IMR-90 (cell line): ENCODE results near the gene ANKRD63.

Experiments used
- BHLHE40 ChIP-seq: fragments of 150-350 bp; IDR thresholded peaks from 2 replicates; pipeline ENCODE4 v1.6.1; 2016; ENCODE audit warnings: mild to moderate bottlenecking, low read depth, low read length
- CEBPB ChIP-seq: IDR thresholded peaks from 2 replicates; pipeline ENCODE4 v1.6.1; 2012; ENCODE audit warnings: low read depth, low read length, improper control_type of control experiment
- CHD1 ChIP-seq: IDR thresholded peaks from 2 replicates; pipeline ENCODE4 v1.6.1; 2012; ENCODE audit warnings: low read depth, low read length, improper control_type of control experiment
- FOS ChIP-seq: fragments of 150-350 bp; IDR thresholded peaks from 2 replicates; pipeline ENCODE4 v1.6.1; 2016; ENCODE audit warnings: low read depth, low read length
- MAFK ChIP-seq: IDR thresholded peaks from 2 replicates; pipeline ENCODE4 v1.6.1; 2012; ENCODE audit warnings: low read depth, low read length, improper control_type of control experiment
- MXI1 ChIP-seq: IDR thresholded peaks from 2 replicates; pipeline ENCODE4 v1.6.1; 2012; ENCODE audit warnings: low read depth, mild to moderate bottlenecking, low read length, moderate library complexity, borderline replicate concordance
- NFE2L2 ChIP-seq: fragments of 150-350 bp; IDR thresholded peaks from 2 replicates; pipeline ENCODE4 v1.6.1; 2016; ENCODE audit warnings: low read depth, mild to moderate bottlenecking, low read length
- POLR2A ChIP-seq: IDR thresholded peaks from 2 replicates; pipeline ENCODE4 v1.6.1; 2012; ENCODE audit warnings: mild to moderate bottlenecking, low read depth, low read length
- RAD21 ChIP-seq: IDR thresholded peaks from 2 replicates; pipeline ENCODE4 v1.6.1; 2012; ENCODE audit warnings: low read length, improper control_type of control experiment
- RCOR1 ChIP-seq: IDR thresholded peaks from 2 replicates; pipeline ENCODE4 v1.6.1; 2012; ENCODE audit warnings: mild to moderate bottlenecking, low read length, improper control_type of control experiment; ENCODE audit not compliant: insufficient replicate concordance
- RFX5 ChIP-seq: IDR thresholded peaks from 2 replicates; pipeline ENCODE4 v1.8.0; 2012; ENCODE audit warnings: low read depth, mild to moderate bottlenecking, low read length, moderate library complexity
- SMC3 ChIP-seq: fragments of 150-350 bp; IDR thresholded peaks from 2 replicates; pipeline ENCODE4 v1.6.1; 2016; ENCODE audit warnings: low read depth, mild to moderate bottlenecking, antibody characterized with exemption, low read length, moderate library complexity
- USF2 ChIP-seq: fragments of 150-350 bp; IDR thresholded peaks from 2 replicates; pipeline ENCODE4 v1.6.1; 2017; ENCODE audit warnings: mild to moderate bottlenecking, antibody characterized with exemption, low read length, low read depth
- TF ChIP-seq, protein P1 (sequence below): conservative IDR thresholded peaks from 2 replicates; pipeline ENCODE4 v1.5.1; 2012; ENCODE audit warnings: mild to moderate bottlenecking, low read depth, low read length, improper control_type of control experiment

DNA sequence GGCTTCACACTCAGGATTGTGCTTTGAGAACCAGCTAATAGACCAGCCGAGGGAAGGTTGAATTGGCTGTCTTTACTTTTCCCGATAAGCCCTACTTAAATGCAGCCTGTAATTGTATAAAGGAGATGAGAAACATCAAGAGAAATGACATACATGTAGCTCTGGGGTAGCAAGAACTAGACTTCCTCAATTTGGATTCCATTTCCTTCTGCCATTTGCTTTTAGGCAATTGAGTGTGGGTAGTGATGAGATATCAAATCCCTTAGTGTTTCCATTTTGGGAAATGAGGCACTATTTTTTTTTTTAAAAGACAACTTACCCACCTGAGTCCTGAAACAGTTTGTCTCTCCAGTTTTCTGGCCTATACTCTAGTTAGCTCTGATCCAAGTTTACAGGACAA, 42.8 kb upstream of the ANKRD63 start:
- TF ChIP-seq, protein P1, sequence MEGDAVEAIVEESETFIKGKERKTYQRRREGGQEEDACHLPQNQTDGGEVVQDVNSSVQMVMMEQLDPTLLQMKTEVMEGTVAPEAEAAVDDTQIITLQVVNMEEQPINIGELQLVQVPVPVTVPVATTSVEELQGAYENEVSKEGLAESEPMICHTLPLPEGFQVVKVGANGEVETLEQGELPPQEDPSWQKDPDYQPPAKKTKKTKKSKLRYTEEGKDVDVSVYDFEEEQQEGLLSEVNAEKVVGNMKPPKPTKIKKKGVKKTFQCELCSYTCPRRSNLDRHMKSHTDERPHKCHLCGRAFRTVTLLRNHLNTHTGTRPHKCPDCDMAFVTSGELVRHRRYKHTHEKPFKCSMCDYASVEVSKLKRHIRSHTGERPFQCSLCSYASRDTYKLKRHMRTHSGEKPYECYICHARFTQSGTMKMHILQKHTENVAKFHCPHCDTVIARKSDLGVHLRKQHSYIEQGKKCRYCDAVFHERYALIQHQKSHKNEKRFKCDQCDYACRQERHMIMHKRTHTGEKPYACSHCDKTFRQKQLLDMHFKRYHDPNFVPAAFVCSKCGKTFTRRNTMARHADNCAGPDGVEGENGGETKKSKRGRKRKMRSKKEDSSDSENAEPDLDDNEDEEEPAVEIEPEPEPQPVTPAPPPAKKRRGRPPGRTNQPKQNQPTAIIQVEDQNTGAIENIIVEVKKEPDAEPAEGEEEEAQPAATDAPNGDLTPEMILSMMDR: no peak
- no peak for TF ChIP-seq RCOR1
- no peak for TF ChIP-seq POLR2A
- TF ChIP-seq CEBPB: no peak
- no peak for TF ChIP-seq MAFK
- no peak for TF ChIP-seq RAD21
- TF ChIP-seq RFX5: no peak
- TF ChIP-seq MXI1: no peak
- TF ChIP-seq USF2: no peak
- no peak for TF ChIP-seq CHD1
- TF ChIP-seq NFE2L2: no peak
- TF ChIP-seq FOS: no peak
- TF ChIP-seq BHLHE40: no peak
- no peak for TF ChIP-seq SMC3
